GM21619 (cell line): Measurements from ENCODE around the gene CHST1.

Experiments used
- ATAC-seq: cut with Tn5 transposase; IDR thresholded peaks from one replicate; pipeline ENCODE4 v1.9.1; 2021; ENCODE audit not compliant: unreplicated experiment

Gene CHST1

GRCh38 chr11:45674481-45675190, 9.2 kb upstream of the CHST1 start:
- no peak for ATAC-seq

- ATAC-seq: no peak
Measured at GRCh38 chr11:45673441-45673840, 8.0 kb upstream of the CHST1 start.

GRCh38 chr11:45672593-45672992, 7.2 kb upstream of the CHST1 start:
- no peak for ATAC-seq

GRCh38 chr11:45671246-45672171, 6.1 kb upstream of the CHST1 start:
- no peak for ATAC-seq

GRCh38 chr11:45670386-45671135, 5.1 kb upstream of the CHST1 start:
- no peak for ATAC-seq

- no peak for ATAC-seq
Measured at GRCh38 chr11:45669956-45670355, 4.5 kb upstream of the CHST1 start.

- no peak for ATAC-seq
Measured at GRCh38 chr11:45669146-45669545, 3.7 kb upstream of the CHST1 start.

GRCh38 chr11:45667929-45668680, 2.7 kb upstream of the CHST1 start:
- no peak for ATAC-seq

- ATAC-seq: no peak
Measured at GRCh38 chr11:45666648-45667642, 1.5 kb upstream of the CHST1 start.

- ATAC-seq: no peak
Measured at GRCh38 chr11:45665933-45666647, 668 bp upstream of the CHST1 start.

- no peak for ATAC-seq
Measured at GRCh38 chr11:45664376-45665205, 831 bp downstream of the CHST1 start.

GRCh38 chr11:45663486-45664375, 1.7 kb downstream of the CHST1 start:
- no peak for ATAC-seq

- ATAC-seq: no peak
Measured at GRCh38 chr11:45662665-45663485, 2.5 kb downstream of the CHST1 start.

GRCh38 chr11:45662096-45662664, 3.2 kb downstream of the CHST1 start:
- no peak for ATAC-seq

- ATAC-seq: no peak
Measured at GRCh38 chr11:45661439-45662055, 3.9 kb downstream of the CHST1 start.
